Activated naive CD4-positive, alpha-beta T cell treated with anti-CD3 and anti-CD28 coated beads for 36 hours (primary cell): ENCODE data around the gene ECE1. TPM values are rescaled to one million over a fixed set of nuclear protein-coding genes. Genes with fewer than 3 reads are reported as not detected.

Experiments
- CTCF ChIA-PET: fragments of 350-600 bp; sonication (Branson Sonifier 250); formaldehyde crosslinking; loops from one replicate; lab custom pipeline; 2021; ENCODE audit warnings: antibody characterized with exemption; lab: Charles Lee
- DNase-seq: peaks from one replicate; pipeline ENCODE4 v3.0.0-alpha.2; 2020
- H3K27ac Mint-ChIP-seq: one replicate; pipeline ENCODE4 v1.8.0; 2021; ENCODE audit warnings: mild to moderate bottlenecking, mixed read lengths
- H3K27me3 Mint-ChIP-seq: one replicate; pipeline ENCODE4 v1.8.0; 2021; ENCODE audit warnings: low read depth, mixed read lengths
- H3K36me3 Mint-ChIP-seq: one replicate; pipeline ENCODE4 v1.8.0; 2021; ENCODE audit warnings: low read depth, mixed read lengths
- H3K4me1 Mint-ChIP-seq: one replicate; pipeline ENCODE4 v1.8.0; 2021; ENCODE audit warnings: low read depth, mixed read lengths
- H3K4me3 Mint-ChIP-seq: one replicate; pipeline ENCODE4 v1.8.0; 2021; ENCODE audit warnings: mild to moderate bottlenecking, moderate library complexity, mixed read lengths
- H3K9me3 Mint-ChIP-seq: one replicate; pipeline ENCODE4 v1.8.0; 2021; ENCODE audit warnings: mixed read lengths
- intact Hi-C: fragments of 100-400 bp; cut with micrococcal nuclease; formaldehyde crosslinking; loops from one replicate; pipeline ENCODE4 v1.15.1; 2023
- total RNA-seq, 2 experiments: library from RNA; stranded (reverse); gene quantifications; one replicate each; pipeline ENCODE4 v1.2.3, GENCODE V29; 2021

The ECE1 gene
- total RNA-seq, 2 experiments from 2014 or later = 160 to 166 TPM

DNA sequence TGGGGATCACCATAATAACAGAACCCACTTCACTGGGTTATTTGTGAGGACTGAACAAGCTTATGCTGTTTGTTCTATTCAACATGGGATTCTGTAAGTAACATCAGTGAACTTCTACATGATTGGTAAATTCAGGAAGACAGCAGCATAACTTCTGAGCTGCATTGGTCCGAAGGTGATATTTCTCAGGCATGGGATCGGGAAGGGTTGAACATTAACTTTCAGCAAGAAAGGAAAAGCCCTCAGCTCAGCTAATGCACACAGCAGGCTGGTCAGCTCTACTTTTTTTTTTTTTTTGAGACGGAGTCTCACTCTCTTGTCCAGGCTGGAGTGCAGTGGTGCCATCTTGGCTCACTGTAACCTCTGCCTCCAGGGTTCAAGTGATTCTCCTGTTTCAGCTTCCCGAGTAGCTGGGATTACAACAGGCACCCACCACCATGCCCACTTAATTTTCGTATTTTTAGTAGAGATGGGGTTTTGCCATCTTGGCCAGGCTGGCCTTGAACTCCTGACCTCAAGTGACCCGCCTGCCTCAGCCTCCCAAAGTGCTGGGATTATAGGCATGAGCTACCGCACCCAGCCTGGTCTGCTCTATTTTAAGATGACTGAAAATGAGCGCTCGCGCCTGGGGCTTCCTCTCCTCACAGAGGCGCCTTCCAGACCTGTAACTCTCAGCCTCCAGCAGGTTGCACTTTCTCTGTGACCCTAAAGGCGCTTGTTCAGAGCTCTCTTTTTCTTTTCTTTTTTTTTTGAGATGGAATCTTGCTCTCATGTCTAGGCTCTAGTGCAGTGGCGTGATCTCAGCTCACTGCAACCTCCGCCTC lies 42.2 kb downstream of the ECE1 start:
- H3K27ac Mint-ChIP-seq = no peak overlapping the region

DNA sequence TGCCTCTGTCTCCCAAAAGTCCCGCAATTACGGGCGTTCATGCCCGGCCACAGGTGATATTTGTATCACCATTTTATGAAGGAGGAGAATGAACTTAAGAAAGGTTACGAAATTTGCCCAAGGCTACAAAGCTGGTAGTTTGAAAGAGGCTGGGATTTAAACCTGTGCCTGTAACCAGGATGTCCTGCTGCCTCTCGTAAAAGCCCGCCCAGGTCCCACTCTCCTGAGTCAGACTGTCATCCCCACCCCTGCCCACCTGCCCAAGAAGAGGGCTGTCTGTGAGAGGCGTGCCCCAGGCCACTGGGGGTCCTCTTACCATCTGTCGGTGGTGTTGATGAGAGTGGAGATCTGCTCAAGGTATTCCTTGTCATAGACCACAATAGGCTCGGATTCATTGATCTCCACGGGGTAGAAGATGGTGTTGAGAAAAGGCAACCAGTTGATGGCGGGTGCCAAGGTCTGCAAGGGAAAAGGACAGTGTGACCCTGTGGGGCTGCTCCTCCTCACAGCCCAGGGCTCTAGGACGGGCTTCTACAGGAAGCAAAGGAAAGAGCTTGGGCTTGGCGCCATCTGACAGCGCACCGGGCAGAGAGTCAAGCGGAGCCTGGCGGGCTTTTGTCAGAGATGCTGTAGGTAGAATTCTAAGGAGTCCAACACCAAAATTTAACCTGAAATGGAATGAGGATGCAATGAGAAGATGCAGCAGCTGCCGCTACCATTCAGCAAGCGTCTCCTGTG lies 43.2 kb downstream of the ECE1 start:
- H3K27ac Mint-ChIP-seq = peak overlapping the region; percentile 16
- H3K9me3 Mint-ChIP-seq = no peaks in the 10 kb centered on the region

More for the DNA sequence above, 42.2 kb downstream of the ECE1 start:
- H3K4me3 Mint-ChIP-seq = no peak overlapping the region
- H3K9me3 Mint-ChIP-seq = no peaks in the 10 kb centered on the region
- intact Hi-C loops = no loop called here
- no peaks in the 10 kb centered on the region for H3K27me3 Mint-ChIP-seq
- CTCF ChIA-PET = interaction anchor here (0.8 to 7.5 kb wide), 6 partner anchors 11 to 120 kb away, joined by 3 to 54 read pairs (median 7); no protein-coding TSS in a partner anchor
- no peak for DNase-seq
- peaks cover 45% of the 10 kb centered on the region for H3K36me3 Mint-ChIP-seq
- H3K4me1 Mint-ChIP-seq = peaks cover 12% of the 10 kb centered on the region

GRCh38 chr1:21245688-21246229 lies 44.5 kb downstream of the ECE1 start:
- CTCF ChIA-PET = interaction anchor here (0.5 to 7.5 kb wide), 17 partner anchors 9 to 512 kb away, joined by 3 to 54 read pairs (median 4); no protein-coding TSS in a partner anchor
- intact Hi-C loops = no loop called here
- Mint-ChIP-seq H3K27ac (no peak overlapping the region), H3K4me1 (no peaks in the 10 kb centered on the region), H3K27me3 (no peaks in the 10 kb centered on the region), H3K4me3 (no peak overlapping the region), H3K36me3 (peaks cover 45% of the 10 kb centered on the region), H3K9me3 (no peaks in the 10 kb centered on the region)
- no peak for DNase-seq

More for the DNA sequence above, 43.2 kb downstream of the ECE1 start:
- Mint-ChIP-seq H3K36me3 (peaks cover 45% of the 10 kb centered on the region), H3K4me3 (no peak overlapping the region), H3K27me3 (no peaks in the 10 kb centered on the region), H3K4me1 (peaks cover 3% of the 10 kb centered on the region)
- DNase-seq = no peak
- CTCF ChIA-PET = interaction anchor here (1.2 to 7.5 kb wide), 6 partner anchors 10 to 121 kb away, joined by 3 to 54 read pairs (median 12); no protein-coding TSS in a partner anchor
- intact Hi-C loops = no loop called here

GRCh38 chr1:21244986-21245687 lies 45.1 kb downstream of the ECE1 start:
- H3K4me3 Mint-ChIP-seq = no peak overlapping the region
- CTCF ChIA-PET = interaction anchor here (0.5 to 7.5 kb wide), 18 partner anchors 10 to 511 kb away, joined by 3 to 54 read pairs (median 4); no protein-coding TSS in a partner anchor
- H3K4me1 Mint-ChIP-seq = no peaks in the 10 kb centered on the region
- peaks cover 44% of the 10 kb centered on the region for H3K36me3 Mint-ChIP-seq
- intact Hi-C loops = no loop called here
- no peaks in the 10 kb centered on the region for H3K9me3 Mint-ChIP-seq
- no peak for DNase-seq
- no peaks in the 10 kb centered on the region for H3K27me3 Mint-ChIP-seq
- H3K27ac Mint-ChIP-seq = no peak overlapping the region

DNA sequence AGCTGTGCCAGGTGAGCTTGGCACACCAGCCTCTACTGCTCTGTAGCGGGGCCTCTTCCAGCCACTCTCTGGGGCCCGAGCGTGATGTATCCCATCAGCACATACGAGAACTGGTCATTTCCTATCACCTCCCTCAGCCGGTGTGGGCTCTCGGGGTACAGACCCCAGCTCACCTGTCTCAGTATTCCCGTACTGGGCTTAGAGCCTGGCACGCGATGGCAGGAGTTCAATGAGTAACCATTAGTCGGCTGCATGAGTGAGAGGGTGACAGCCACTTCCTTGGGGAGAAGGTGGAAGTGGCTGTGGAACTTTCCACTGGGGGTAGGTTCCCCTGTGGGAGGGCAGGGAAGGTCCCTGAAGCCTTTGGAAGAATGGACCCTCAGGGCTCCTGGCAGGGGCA lies 46.1 kb downstream of the ECE1 start:
- Mint-ChIP-seq H3K36me3 (peaks cover 44% of the 10 kb centered on the region), H3K4me1 (no peaks in the 10 kb centered on the region), H3K9me3 (no peaks in the 10 kb centered on the region), H3K27ac (no peak overlapping the region), H3K27me3 (no peaks in the 10 kb centered on the region), H3K4me3 (no peak overlapping the region)
- no peak for DNase-seq
- intact Hi-C loops = no loop called here
- CTCF ChIA-PET = interaction anchor here (1.5 to 7.5 kb wide), 4 partner anchors 11 to 124 kb away, joined by 7 to 54 read pairs (median 14); no protein-coding TSS in a partner anchor

GRCh38 chr1:21242846-21243245 lies 47.4 kb downstream of the ECE1 start:
- Mint-ChIP-seq H3K4me1 (no peaks in the 10 kb centered on the region), H3K9me3 (no peaks in the 10 kb centered on the region), H3K36me3 (peaks cover 45% of the 10 kb centered on the region), H3K27me3 (no peaks in the 10 kb centered on the region), H3K27ac (no peak overlapping the region), H3K4me3 (no peak overlapping the region)
- intact Hi-C loops = no loop called here
- no peak for DNase-seq
- CTCF ChIA-PET = interaction anchor here (0.9 to 7.5 kb wide), 4 partner anchors 11 to 269 kb away, joined by 3 to 54 read pairs (median 6); no protein-coding TSS in a partner anchor

- no peaks in the 10 kb centered on the region for H3K27me3 Mint-ChIP-seq
- H3K4me3 Mint-ChIP-seq = no peak overlapping the region
- H3K27ac Mint-ChIP-seq = no peak overlapping the region
- CTCF ChIA-PET = interaction anchor here (1.2 kb wide), 1 partner anchor 270 kb away, joined by 3 read pairs; no protein-coding TSS in a partner anchor
- intact Hi-C loops = no loop called here
- no peaks in the 10 kb centered on the region for H3K4me1 Mint-ChIP-seq
- DNase-seq = no peak
- H3K9me3 Mint-ChIP-seq = no peaks in the 10 kb centered on the region
- peaks cover 42% of the 10 kb centered on the region for H3K36me3 Mint-ChIP-seq
These were observed 48.3 kb downstream of the ECE1 start for GRCh38 chr1:21241771-21242581.

DNA sequence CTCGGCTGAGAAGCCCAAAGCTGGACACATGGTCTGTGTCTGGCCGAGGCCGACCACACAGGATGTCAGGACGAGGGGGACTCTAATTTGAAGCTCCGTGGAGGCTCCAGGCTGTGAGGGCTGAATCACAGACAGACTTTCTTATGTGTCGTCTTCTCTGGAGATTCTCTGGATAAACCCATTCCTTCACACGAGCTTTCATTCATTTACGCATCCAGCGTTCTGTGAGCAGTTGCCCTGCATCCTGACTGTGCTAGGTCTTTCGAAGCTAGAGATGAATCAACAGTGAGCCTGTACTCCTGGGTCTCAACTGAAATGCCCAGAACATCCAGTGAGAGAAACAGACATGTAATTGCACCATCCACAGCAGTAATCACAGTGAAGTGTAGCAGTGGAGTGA lies 49.6 kb downstream of the ECE1 start:
- no peak for DNase-seq
- Mint-ChIP-seq H3K9me3 (no peaks in the 10 kb centered on the region), H3K4me3 (no peak overlapping the region), H3K27ac (no peak overlapping the region), H3K36me3 (peaks cover 40% of the 10 kb centered on the region), H3K27me3 (no peaks in the 10 kb centered on the region), H3K4me1 (no peaks in the 10 kb centered on the region)
- intact Hi-C loops = no loop called here
- CTCF ChIA-PET = interaction anchor here (0.9 to 1.4 kb wide), 3 partner anchors 9 to 128 kb away, joined by 3 to 6 read pairs (median 5); no protein-coding TSS in a partner anchor

DNA sequence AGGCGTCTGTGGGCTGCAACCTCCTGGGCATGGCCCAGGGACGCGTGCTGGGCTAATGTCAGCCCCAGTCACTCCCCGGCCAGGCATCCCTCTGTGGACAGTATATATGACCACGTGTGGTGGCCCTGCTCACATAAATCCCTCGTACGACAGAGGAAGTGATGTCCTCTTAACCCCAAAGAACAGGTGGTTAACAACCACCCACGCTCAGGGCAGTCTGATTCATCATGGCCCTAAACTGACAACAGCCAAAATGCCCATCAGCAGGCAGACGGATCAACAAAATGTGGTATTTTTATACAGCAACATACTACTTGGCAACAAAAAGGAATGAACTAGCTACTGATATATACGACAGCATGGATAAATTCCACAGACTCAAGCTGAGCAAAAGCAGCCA lies 51.0 kb downstream of the ECE1 start:
- CTCF ChIA-PET = interaction anchor here (1.0 kb wide), 1 partner anchor 131 kb away, joined by 3 read pairs; no protein-coding TSS in a partner anchor
- intact Hi-C loops = no loop called here

GRCh38 chr1:21238141-21238800 lies 52.0 kb downstream of the ECE1 start:
- no peaks in the 10 kb centered on the region for H3K9me3 Mint-ChIP-seq
- no peak for DNase-seq
- no peak overlapping the region for H3K27ac Mint-ChIP-seq
- no peak overlapping the region for H3K4me3 Mint-ChIP-seq
- no peaks in the 10 kb centered on the region for H3K27me3 Mint-ChIP-seq
- H3K4me1 Mint-ChIP-seq = no peaks in the 10 kb centered on the region
- intact Hi-C loops = no loop called here
- CTCF ChIA-PET = interaction anchor here (0.7 to 1.1 kb wide), 2 partner anchors 100 to 298 kb away, joined by 3 to 5 read pairs; no protein-coding TSS in a partner anchor
- H3K36me3 Mint-ChIP-seq = peaks cover 37% of the 10 kb centered on the region

More for the DNA sequence above, 51.0 kb downstream of the ECE1 start:
- DNase-seq = no peak
- H3K27me3 Mint-ChIP-seq = no peaks in the 10 kb centered on the region
- no peaks in the 10 kb centered on the region for H3K9me3 Mint-ChIP-seq
- peak overlapping the region; percentile 16 for H3K27ac Mint-ChIP-seq
- H3K4me1 Mint-ChIP-seq = no peaks in the 10 kb centered on the region
- peaks cover 36% of the 10 kb centered on the region for H3K36me3 Mint-ChIP-seq
- no peak overlapping the region for H3K4me3 Mint-ChIP-seq
